Smooth muscle cell (in vitro differentiated cells): ENCODE data around the gene CDCP1. TPM values are rescaled to one million over a fixed set of nuclear protein-coding genes. Genes with fewer than 3 reads are reported as not detected.

Experiments
- DNase-seq: peaks from one replicate; lab custom pipeline; 2025; ENCODE audit not compliant: unreplicated experiment; lab: John Stamatoyannopoulos, UW
- H2AFZ ChIP-seq: fragments of 200-600 bp; sonication (generic); 2 replicates; pipeline ENCODE4 v1.6.0; 2016; ENCODE audit warnings: antibody characterized with exemption, low read depth, mild to moderate bottlenecking
- H3F3A ChIP-seq: fragments of 200-600 bp; sonication (generic); 2 replicates; pipeline ENCODE4 v1.6.0; 2017; ENCODE audit warnings: antibody characterized with exemption, low read depth
- H3K27ac ChIP-seq: fragments of 200-600 bp; sonication (generic); 2 replicates; pipeline ENCODE4 v1.5.1; 2016; ENCODE audit warnings: low read depth, mild to moderate bottlenecking
- H3K27me3 ChIP-seq: fragments of 200-600 bp; sonication (generic); 2 replicates; pipeline ENCODE4 v1.6.1; 2016; ENCODE audit warnings: low read depth, mild to moderate bottlenecking
- H3K36me3 ChIP-seq: fragments of 200-600 bp; sonication (generic); 2 replicates; pipeline ENCODE4 v1.5.1; 2016; ENCODE audit warnings: low read depth
- H3K4me1 ChIP-seq: fragments of 200-600 bp; sonication (generic); 2 replicates; pipeline ENCODE4 v1.5.1; 2016; ENCODE audit warnings: low read depth
- H3K4me2 ChIP-seq: fragments of 200-600 bp; sonication (generic); 2 replicates; pipeline ENCODE4 v1.6.0; 2016; ENCODE audit warnings: mild to moderate bottlenecking
- H3K4me3 ChIP-seq: fragments of 200-600 bp; sonication (generic); 2 replicates; pipeline ENCODE4 v1.5.1; 2016; ENCODE audit warnings: mild to moderate bottlenecking
- H3K79me2 ChIP-seq: fragments of 200-600 bp; sonication (generic); 2 replicates; pipeline ENCODE4 v1.6.0; 2016; ENCODE audit warnings: low read depth, mild to moderate bottlenecking
- H3K9ac ChIP-seq: fragments of 200-600 bp; sonication (generic); 2 replicates; pipeline ENCODE4 v1.6.0; 2016; ENCODE audit warnings: low read depth
- H3K9me3 ChIP-seq: fragments of 200-600 bp; sonication (generic); replicated peaks from 2 replicates; pipeline ENCODE4 v1.5.1; 2016; ENCODE audit warnings: low read depth
- H4K20me1 ChIP-seq: fragments of 200-600 bp; sonication (generic); 2 replicates; pipeline ENCODE4 v1.6.0; 2016; ENCODE audit warnings: low read depth
- CTCF ChIP-seq: fragments of 200-600 bp; sonication (generic); IDR thresholded peaks from 2 replicates; pipeline ENCODE4 v1.5.1; 2017; ENCODE audit warnings: borderline replicate concordance, mild to moderate bottlenecking, antibody characterized with exemption; ENCODE audit not compliant: insufficient read depth, poor library complexity, severe bottlenecking
- WGBS: methylation state at CpG from one replicate; pipeline ENCODE4 v1.1.7; 2016; ENCODE audit warnings: low lambda C conversion rate; 5-methylcytosine and 5-hydroxymethylcytosine counted together
- polyA plus RNA-seq: library from polyadenylated mRNA; unstranded; fragments of >200 nt; fragmentation: Nextera tagmentation; extraction: Ambion mirVana; gene quantifications from 2 replicates; pipeline ENCODE4 v1.2.1, GENCODE V29; 2016
- total RNA-seq: library from RNA; depleted of rRNA; stranded (reverse); fragments of >200 nt; gene quantifications from 2 replicates; pipeline ENCODE4 v1.2.3, GENCODE V29; 2014

The CDCP1 gene
- total and polyA plus RNA-seq, 2 experiments from 2014 or later: 2.5 to 7.9 TPM

DNA sequence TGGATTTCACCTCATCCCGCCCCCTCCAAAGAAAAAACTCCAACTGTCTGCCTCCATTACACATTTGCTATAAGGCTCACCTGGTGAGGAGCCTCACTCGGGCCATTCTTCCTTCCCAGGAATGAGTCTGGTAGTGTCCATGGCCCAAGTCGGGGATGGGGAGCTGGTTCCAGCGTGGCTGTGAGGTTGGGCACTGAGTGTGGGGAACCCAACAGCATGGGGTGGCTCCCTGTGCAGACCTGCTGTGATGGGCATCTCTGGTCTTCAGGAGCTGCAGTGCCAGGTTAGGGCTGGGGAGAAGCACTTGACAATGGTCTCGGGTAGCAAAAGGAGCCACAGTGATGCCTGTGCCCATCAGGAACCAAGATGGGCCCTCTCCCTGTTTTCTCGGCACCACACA is 40.7 kb upstream of the CDCP1 start:
- no peaks in the 10 kb centered on the region for H3K27me3 ChIP-seq
- no peaks in the 10 kb centered on the region for H3K9me3 ChIP-seq
- H3K4me1 ChIP-seq: peaks cover 17% of the 10 kb centered on the region
- no peaks in the 10 kb centered on the region for H4K20me1 ChIP-seq
- H3F3A ChIP-seq: peaks cover 5% of the 10 kb centered on the region
- no peak overlapping the region for H3K9ac ChIP-seq
- no peak overlapping the region for H3K4me2 ChIP-seq
- 96% methylated on average over 5 of the region's 6 CpGs for WGBS
- no peak overlapping the region for H3K27ac ChIP-seq
- H3K79me2 ChIP-seq: no peaks in the 10 kb centered on the region
- TF ChIP-seq CTCF: no peak
- no peaks in the 10 kb centered on the region for H3K36me3 ChIP-seq
- no peak overlapping the region for H3K4me3 ChIP-seq
- DNase-seq: no peak
- H2AFZ ChIP-seq: no peak overlapping the region

DNA sequence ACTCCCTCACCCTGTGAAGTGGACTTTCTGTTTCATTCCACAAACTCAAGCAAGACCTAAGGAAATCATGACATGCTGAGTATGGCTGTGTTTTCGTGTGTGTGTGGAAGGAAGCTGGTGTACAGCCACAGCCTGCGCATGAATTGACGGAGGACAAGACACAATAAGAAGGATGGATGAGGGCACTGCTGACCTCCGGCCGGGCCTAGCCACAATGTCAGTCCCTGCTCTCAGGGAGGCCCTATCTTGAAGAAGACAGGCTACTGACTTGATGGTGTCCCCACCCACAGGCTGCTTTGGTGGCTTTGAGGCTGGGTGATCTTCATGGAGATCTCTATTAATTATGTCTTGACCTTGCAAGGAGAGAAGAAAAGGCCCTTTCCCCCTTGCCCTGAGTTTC is 39.3 kb upstream of the CDCP1 start:
- peaks cover 5% of the 10 kb centered on the region for H3F3A ChIP-seq
- DNase-seq: no peak
- peaks cover 10% of the 10 kb centered on the region for H3K4me1 ChIP-seq
- no peak overlapping the region for H3K27ac ChIP-seq
- no peaks in the 10 kb centered on the region for H3K79me2 ChIP-seq
- H3K27me3 ChIP-seq: no peaks in the 10 kb centered on the region
- H3K4me3 ChIP-seq: no peak overlapping the region
- no peak overlapping the region for H3K4me2 ChIP-seq
- H3K36me3 ChIP-seq: no peaks in the 10 kb centered on the region
- no peak overlapping the region for H3K9ac ChIP-seq
- TF ChIP-seq CTCF: no peak
- no peak overlapping the region for H2AFZ ChIP-seq
- H3K9me3 ChIP-seq: no peaks in the 10 kb centered on the region
- WGBS: 99% methylated on average over 5 of the region's 5 CpGs
- no peaks in the 10 kb centered on the region for H4K20me1 ChIP-seq

DNA sequence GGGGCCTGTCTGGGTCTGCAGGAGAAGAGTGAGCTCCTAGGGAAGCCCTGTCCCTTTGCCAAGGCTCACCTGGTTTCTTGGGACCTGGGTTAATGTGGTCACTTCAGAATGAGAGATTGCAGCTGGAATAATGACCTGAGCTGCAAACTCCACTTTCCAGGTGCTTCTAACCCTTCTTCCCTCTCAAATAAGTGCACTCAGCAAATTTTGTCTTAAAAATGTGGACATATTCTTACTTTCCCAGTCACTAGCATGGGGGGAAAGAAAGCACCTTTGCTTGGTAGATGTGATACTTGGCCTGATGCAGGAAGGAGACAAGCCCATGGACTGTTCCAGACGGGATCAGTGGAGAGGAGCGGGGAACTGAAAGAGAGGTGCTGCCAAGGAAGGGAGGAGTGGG is 38.9 kb upstream of the CDCP1 start:
- 98% methylated on average over 2 of the region's 2 CpGs for WGBS

More for the DNA sequence above, 38.9 kb upstream of the CDCP1 start:
- DNase-seq: no peak
- no peak overlapping the region for H3K4me3 ChIP-seq
- H3K79me2 ChIP-seq: no peaks in the 10 kb centered on the region
- H3K27ac ChIP-seq: no peak overlapping the region
- no peaks in the 10 kb centered on the region for H3K36me3 ChIP-seq
- H4K20me1 ChIP-seq: no peaks in the 10 kb centered on the region
- H3F3A ChIP-seq: peaks cover 5% of the 10 kb centered on the region
- no peak overlapping the region for H2AFZ ChIP-seq
- no peaks in the 10 kb centered on the region for H3K9me3 ChIP-seq
- TF ChIP-seq CTCF: no peak
- H3K4me1 ChIP-seq: peaks cover 10% of the 10 kb centered on the region
- no peak overlapping the region for H3K9ac ChIP-seq
- H3K27me3 ChIP-seq: no peaks in the 10 kb centered on the region
- H3K4me2 ChIP-seq: no peak overlapping the region
